ENCODE data around the gene SEC16A.

DNA sequence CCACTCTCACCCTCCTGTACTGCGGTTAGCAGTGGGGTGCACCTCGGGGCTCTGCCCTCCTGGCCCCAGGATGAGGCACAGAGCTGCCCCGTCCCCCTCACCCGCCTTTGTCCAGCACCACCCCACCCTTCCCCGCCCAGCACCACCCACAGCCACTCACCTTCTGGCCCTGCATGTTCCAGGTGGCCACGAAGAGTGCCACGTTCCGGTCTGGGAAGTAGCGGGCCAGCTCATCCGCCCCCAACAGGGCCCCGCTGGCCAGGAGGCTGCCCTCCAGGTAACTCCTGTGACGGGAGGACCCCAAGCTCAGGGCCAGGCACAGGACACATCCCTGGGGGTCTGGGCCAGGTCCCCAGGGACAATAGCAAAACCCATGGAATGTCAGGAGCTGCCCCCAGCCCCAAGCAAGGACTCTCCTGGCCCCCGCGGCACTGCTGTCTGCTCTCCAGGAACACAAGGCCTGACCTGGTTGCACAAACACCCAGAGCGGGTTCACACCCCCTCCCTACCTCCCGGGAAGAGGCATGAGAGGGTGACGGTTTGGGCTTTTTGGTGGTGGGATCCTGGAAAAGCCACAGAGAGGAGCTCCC lies 48.2 kb downstream of the SEC16A start:
- no peak for TF ChIP-seq ELF4 (IDR thresholded peaks at IDR 0.05)
- TF ChIP-seq ARNT (IDR thresholded peaks at IDR 0.05), result no peak
- no peak for TF ChIP-seq TARDBP (IDR thresholded peaks at IDR 0.05)
- TF ChIP-seq PKNOX1 (IDR thresholded peaks at IDR 0.05), result no peak
- no peak for TF ChIP-seq FOXA1 (IDR thresholded peaks at IDR 0.05)
- no peak for TF ChIP-seq SP1 (IDR thresholded peaks at IDR 0.05)

All from HEK293T (cell line).